ENCODE results near the gene GATC. TPM values are rescaled to one million over a fixed set of nuclear protein-coding genes. Genes with fewer than 3 reads are reported as not detected.

The GATC gene
- total and polyA plus RNA-seq, 2 of the 4 experiments (the other 2 are of a cell fraction), result 8.7 to 16.5 TPM

DNA sequence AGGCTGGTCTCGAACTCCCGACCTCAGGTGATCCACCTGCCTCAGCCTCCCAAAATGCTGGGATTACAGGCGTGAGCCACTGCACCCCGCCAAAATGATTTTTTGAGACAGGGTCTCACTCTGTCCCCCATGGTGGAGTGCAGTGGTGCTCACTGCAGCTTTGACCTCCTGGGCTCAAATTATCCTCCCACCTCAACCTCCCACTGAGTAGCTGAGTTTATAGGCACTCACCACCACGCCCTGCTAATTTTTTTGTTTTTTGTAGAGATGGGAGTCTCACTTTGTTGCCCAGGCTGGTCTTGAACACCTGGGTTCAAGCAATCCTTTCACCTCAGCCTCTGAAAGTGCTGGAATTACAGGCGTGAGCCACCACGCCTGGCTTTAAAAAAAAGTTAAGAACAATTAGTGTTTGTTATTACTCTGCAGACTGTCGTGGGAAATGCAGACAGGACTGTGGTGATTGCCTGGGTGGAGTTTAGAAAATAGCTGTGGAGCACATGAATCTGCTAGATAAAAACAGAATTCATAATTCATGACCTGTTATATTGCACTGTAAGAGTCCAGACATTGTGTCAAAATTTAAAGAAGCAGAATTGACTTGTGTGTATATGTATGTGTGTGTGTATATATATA lies 17.5 kb upstream of the GATC start:
- Histone ChIP-seq H3K4me2 (ENCODE audit: low read depth, low read length) (no peak overlapping the region), H2BK5ac (ENCODE audit: low read depth, low read length, poor library complexity, severe bottlenecking) (no peak overlapping the region), H3K27ac (ENCODE audit: insufficient read depth, low read length) (no peak overlapping the region), H3K4ac (ENCODE audit: low read depth, low read length) (no peak overlapping the region), H3K79me1 (ENCODE audit: low read depth in 1 of 2, low read length in 2 of 2) (no peaks in the 10 kb centered on the region), H4K8ac (ENCODE audit: low read depth in 2 of 2, low read length in 2 of 2) (no peak overlapping the region), H2AK9ac (replicated peaks; ENCODE audit: low read depth, low read length, poor library complexity) (no peak overlapping the region), H2BK15ac (ENCODE audit: low read depth, low read length) (no peak overlapping the region), H4K91ac (ENCODE audit: insufficient read depth, low read depth, low read length) (no peak overlapping the region), H3K4me3 (ENCODE audit: insufficient read depth, low read depth, low read length) (no peak overlapping the region), H3K9me1 (ENCODE audit: insufficient read depth, low read length) (no peaks in the 10 kb centered on the region), H4K20me1 (ENCODE audit: insufficient read depth, low read length) (no peaks in the 10 kb centered on the region), H4K5ac (ENCODE audit: low read depth, low read length) (no peak overlapping the region), H3K23ac (ENCODE audit: low read depth, low read length) (no peak overlapping the region), H3K14ac (replicated peaks; ENCODE audit: low read depth, low read length) (no peak overlapping the region), H2AFZ (replicated peaks; ENCODE audit: low read length, poor library complexity) (no peak overlapping the region), H3K4me1 (ENCODE audit: control insufficient read depth, insufficient read depth, low read length) (no peaks in the 10 kb centered on the region), H3K18ac (ENCODE audit: low read depth, low read length) (no peak overlapping the region), H3K27me3 (ENCODE audit: control insufficient read depth, insufficient read depth, low read length) (peaks cover 25% of the 10 kb centered on the region), H3K9ac (ENCODE audit: low read depth, low read length) (no peak overlapping the region), H3K9me3 (ENCODE audit: control insufficient read depth, insufficient read depth, low read length) (no peaks in the 10 kb centered on the region), H2BK20ac (ENCODE audit: low read depth, low read length) (no peak overlapping the region), H3K36me3 (ENCODE audit: control insufficient read depth, insufficient read depth, low read length) (no peaks in the 10 kb centered on the region), H3K56ac (ENCODE audit: extremely low read depth, insufficient read depth, low read length) (no peak overlapping the region), H2AK5ac (ENCODE audit: low read depth, low read length) (no peak overlapping the region), H2BK120ac (ENCODE audit: low read depth, low read length) (no peak overlapping the region)
- POLR2A ChIA-PET (ENCODE audit: unreplicated experiment), result no interaction called here
- no TSS peak for BruUV-seq (replicated peaks)
- ATAC-seq (ENCODE audit: low read depth), result no peak
- intact Hi-C loops (cut with micrococcal nuclease), result no loop called here
- no peak for TF ChIP-seq MAZ (IDR thresholded peaks at IDR 0.05; ENCODE audit: borderline replicate concordance, low read depth, low read length)
- TF ChIP-seq CEBPB (IDR thresholded peaks at IDR 0.05; ENCODE audit: low read depth, low read length), result no peak
- WGBS, 2 experiments (ENCODE audit: extremely low coverage in 2 of 2, insufficient read length in 1 of 2), result 62% methylated on average over 6 of the region's 8 CpGs; no CpG with 5 or more reads in 1 of the 2 experiments
- dilution Hi-C loops (cut with HindIII; ENCODE audit: low sequenced_read_pairs, unreplicated experiment), result no loop called here
- no peak for DNase-seq
- in situ Hi-C loops (cut with MboI; ENCODE audit: low sequenced_read_pairs), result loop anchor here (25.0 kb wide), 1 partner anchor 91 kb away; the partner anchor contains the start of gene PLA2G1B
- CTCF ChIA-PET, result interaction anchor here (0.8 to 2.4 kb wide), 2 partner anchors 72 to 127 kb away, joined by 3 to 15 read pairs; no protein-coding TSS in a partner anchor
